Osteoblast (primary cell): ENCODE data around the gene MAMDC4. TPM values are rescaled to one million over a fixed set of nuclear protein-coding genes. Genes with fewer than 3 reads are reported as not detected.

Source experiments
- DNase-seq: peaks from one replicate; pipeline ENCODE4 v3.0.0; 2011; ENCODE audit warnings: low spot score, mixed read lengths; ENCODE audit not compliant: insufficient read length; ENCODE audit errors: missing footprints
- H2AFZ ChIP-seq: 2 replicates; pipeline ENCODE4 v1.6.0; 2011; ENCODE audit warnings: mild to moderate bottlenecking, low read length
- H3K27ac ChIP-seq: 2 replicates; pipeline ENCODE4 v1.5.1; 2011; ENCODE audit warnings: mild to moderate bottlenecking, low read depth, low read length, moderate library complexity
- H3K27me3 ChIP-seq: 2 replicates; pipeline ENCODE4 v1.6.0; 2012; ENCODE audit warnings: mild to moderate bottlenecking, control low read depth, inconsistent platforms, low read length, moderate library complexity; ENCODE audit not compliant: insufficient read depth
- H3K36me3 ChIP-seq: 2 replicates; pipeline ENCODE4 v1.5.1; 2011; ENCODE audit warnings: mild to moderate bottlenecking, low read length, control low read depth, moderate library complexity; ENCODE audit not compliant: insufficient read depth
- H3K4me1 ChIP-seq: 2 replicates; pipeline ENCODE4 v1.5.1; 2011; ENCODE audit warnings: mild to moderate bottlenecking, low read length, control low read depth, moderate library complexity; ENCODE audit not compliant: insufficient read depth
- H3K4me2 ChIP-seq: 2 replicates; pipeline ENCODE4 v1.6.0; 2011; ENCODE audit warnings: mild to moderate bottlenecking, low read length; ENCODE audit not compliant: insufficient read depth
- H3K4me3 ChIP-seq: fragments of 200-600 bp; sonication (generic); 3 replicates; pipeline ENCODE4 v1.5.1; 2012; ENCODE audit warnings: mild to moderate bottlenecking, low read length, inconsistent platforms; ENCODE audit not compliant: insufficient read depth
- H3K79me2 ChIP-seq: 2 replicates; pipeline ENCODE4 v1.6.0; 2012; ENCODE audit warnings: mild to moderate bottlenecking, low read length, control low read depth, inconsistent platforms; ENCODE audit not compliant: insufficient read depth
- H3K9me3 ChIP-seq: 2 replicates; pipeline ENCODE4 v1.5.1; 2011; ENCODE audit warnings: low read depth, low read length, control low read depth
- H4K20me1 ChIP-seq: 2 replicates; pipeline ENCODE4 v1.6.0; 2012; ENCODE audit warnings: mild to moderate bottlenecking, low read length, control low read depth; ENCODE audit not compliant: insufficient read depth
- CTCF ChIP-seq: IDR thresholded peaks from 2 replicates; pipeline ENCODE4 v1.5.1; 2011; ENCODE audit warnings: mild to moderate bottlenecking, low read depth, low read length, moderate library complexity; ENCODE audit errors: extremely low read depth
- total RNA-seq: library from RNA; depleted of rRNA; stranded (reverse); fragments of >200 nt; gene quantifications from 2 replicates; pipeline ENCODE4 v1.2.3, GENCODE V29; 2012

MAMDC4 gene
- total RNA-seq, 1 donor, result 1.4 TPM

GRCh38 chr9:136838314-136839228 is 13.6 kb upstream of the MAMDC4 start:
- Histone ChIP-seq H3K4me1 (peaks cover 14% of the 10 kb centered on the region), H3K79me2 (no peaks in the 10 kb centered on the region), H4K20me1 (peaks cover 6% of the 10 kb centered on the region), H3K4me2 (no peak overlapping the region), H3K27me3 (no peaks in the 10 kb centered on the region), H2AFZ (no peak overlapping the region), H3K27ac (no peak overlapping the region), H3K9me3 (no peaks in the 10 kb centered on the region), H3K4me3 (no peak overlapping the region), H3K36me3 (peaks cover 9% of the 10 kb centered on the region)
- no peak for DNase-seq
- no peak for TF ChIP-seq CTCF

GRCh38 chr9:136839229-136840139 is 12.7 kb upstream of the MAMDC4 start:
- H3K4me1 ChIP-seq, result peaks cover 14% of the 10 kb centered on the region
- TF ChIP-seq CTCF, result no peak
- no peak for DNase-seq
- no peak overlapping the region for H3K27ac ChIP-seq
- H3K27me3 ChIP-seq, result no peaks in the 10 kb centered on the region
- peaks cover 6% of the 10 kb centered on the region for H4K20me1 ChIP-seq
- no peak overlapping the region for H3K4me3 ChIP-seq
- no peaks in the 10 kb centered on the region for H3K79me2 ChIP-seq
- peaks cover 5% of the 10 kb centered on the region for H3K36me3 ChIP-seq
- H2AFZ ChIP-seq, result no peak overlapping the region
- H3K9me3 ChIP-seq, result no peaks in the 10 kb centered on the region
- no peak overlapping the region for H3K4me2 ChIP-seq

GRCh38 chr9:136840140-136840876 is 11.8 kb upstream of the MAMDC4 start:
- no peak overlapping the region for H3K27ac ChIP-seq
- H3K79me2 ChIP-seq, result no peaks in the 10 kb centered on the region
- no peak overlapping the region for H3K4me3 ChIP-seq
- peaks cover 3% of the 10 kb centered on the region for H3K27me3 ChIP-seq
- peaks cover 6% of the 10 kb centered on the region for H4K20me1 ChIP-seq
- no peak overlapping the region for H2AFZ ChIP-seq
- no peaks in the 10 kb centered on the region for H3K9me3 ChIP-seq
- peaks cover 14% of the 10 kb centered on the region for H3K4me1 ChIP-seq
- DNase-seq, result no peak
- H3K4me2 ChIP-seq, result no peak overlapping the region
- no peak for TF ChIP-seq CTCF
- peaks cover 3% of the 10 kb centered on the region for H3K36me3 ChIP-seq
